T-helper 2 cell treated with Interferon-gamma antibody and Interleukin-4, amounts not matched to agents 100 ng/mL and 5 ng/mL, for 36 hours (primary cell): Measurements from ENCODE around the gene HOXD4. TPM values are rescaled to one million over a fixed set of nuclear protein-coding genes. Genes with fewer than 3 reads are reported as not detected.

Experiments used
- intact Hi-C: fragments of 100-400 bp; cut with micrococcal nuclease; formaldehyde crosslinking; loops from one replicate; pipeline ENCODE4 v1.15.1; 2023
- total RNA-seq: library from RNA; stranded (reverse); gene quantifications from 2 replicates; pipeline ENCODE4 v1.2.3, GENCODE V29; 2022

The HOXD4 gene
- total RNA-seq, 1 donor from 2014 or later, result not detected

DNA sequence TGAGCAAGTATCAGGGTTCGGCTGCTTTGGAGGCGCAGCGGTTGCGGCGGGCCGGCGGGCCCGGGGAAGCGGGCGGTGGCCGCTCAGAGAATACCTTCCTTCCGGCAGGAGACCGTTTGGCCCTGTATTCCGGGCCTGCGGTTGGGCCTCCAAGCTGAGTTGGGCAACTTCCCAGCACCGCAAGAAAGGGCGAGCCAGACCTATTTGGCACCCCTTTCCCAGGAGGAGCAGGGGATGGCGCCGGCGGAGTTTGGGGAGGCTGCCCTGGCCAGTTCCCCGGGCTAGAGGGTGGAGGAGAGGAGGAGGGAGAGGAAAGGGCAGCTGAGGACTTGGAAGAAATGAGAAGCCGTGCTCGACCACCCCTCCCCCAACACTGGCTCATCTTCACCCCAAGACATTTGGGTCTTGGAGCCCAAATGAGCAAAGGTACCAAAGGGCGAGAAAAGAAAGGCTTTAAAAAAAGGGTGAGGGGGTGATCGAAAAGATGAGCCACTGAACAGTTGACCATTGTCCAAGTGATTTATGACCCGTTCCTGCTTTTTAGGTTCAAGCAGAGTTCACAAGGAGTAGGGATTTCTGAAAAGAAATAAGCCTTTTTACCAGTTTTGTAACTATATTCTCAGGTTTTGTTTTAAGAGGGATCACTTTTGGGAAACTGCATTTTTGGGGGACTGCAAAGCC lies 14.2 kb downstream of the HOXD4 start:
- intact Hi-C loops, result no loop called here

DNA sequence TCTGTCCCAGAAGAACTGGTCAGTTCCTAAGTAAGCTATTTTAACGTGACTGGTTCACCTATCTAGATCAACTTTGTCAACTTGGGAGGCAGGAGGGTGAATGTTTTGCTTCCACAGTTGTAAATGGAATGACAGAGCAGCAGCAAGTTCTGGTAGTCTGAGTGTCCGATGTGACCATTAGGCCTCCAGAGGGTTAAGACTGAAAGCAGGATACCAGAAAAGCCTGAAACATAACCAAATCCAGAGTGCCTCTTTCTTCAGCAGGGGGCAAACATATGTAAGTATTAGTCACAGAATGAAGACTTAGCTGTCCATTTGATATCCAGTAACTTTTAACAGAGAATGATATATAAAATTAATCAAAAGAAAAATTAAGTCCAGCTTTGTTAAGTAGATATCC lies 14.9 kb downstream of the HOXD4 start:
- intact Hi-C loops, result no loop called here

- intact Hi-C loops, result no loop called here
Measured at GRCh38 chr2:176167398-176167797, 16.0 kb downstream of the HOXD4 start.

DNA sequence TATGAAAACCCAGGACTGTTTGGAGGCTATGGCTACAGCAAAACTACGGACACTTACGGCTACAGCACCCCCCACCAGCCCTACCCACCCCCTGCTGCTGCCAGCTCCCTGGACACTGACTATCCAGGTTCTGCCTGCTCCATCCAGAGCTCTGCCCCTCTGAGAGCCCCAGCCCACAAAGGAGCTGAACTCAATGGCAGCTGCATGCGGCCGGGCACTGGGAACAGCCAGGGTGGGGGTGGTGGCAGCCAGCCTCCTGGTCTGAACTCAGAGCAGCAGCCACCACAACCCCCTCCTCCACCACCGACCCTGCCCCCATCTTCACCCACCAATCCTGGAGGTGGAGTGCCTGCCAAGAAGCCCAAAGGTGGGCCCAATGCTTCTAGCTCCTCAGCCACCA lies 17.8 kb downstream of the HOXD4 start:
- intact Hi-C loops, result no loop called here

- intact Hi-C loops, result no loop called here
Measured at GRCh38 chr2:176169711-176170110, 18.4 kb downstream of the HOXD4 start.

GRCh38 chr2:176170602-176171305 lies 19.4 kb downstream of the HOXD4 start:
- intact Hi-C loops, result no loop called here

- intact Hi-C loops, result no loop called here
Measured at GRCh38 chr2:176171351-176172006, 20.1 kb downstream of the HOXD4 start.

- intact Hi-C loops, result no loop called here
Measured at GRCh38 chr2:176172007-176172894, 20.9 kb downstream of the HOXD4 start.

GRCh38 chr2:176172895-176173566 lies 21.7 kb downstream of the HOXD4 start:
- intact Hi-C loops, result no loop called here

DNA sequence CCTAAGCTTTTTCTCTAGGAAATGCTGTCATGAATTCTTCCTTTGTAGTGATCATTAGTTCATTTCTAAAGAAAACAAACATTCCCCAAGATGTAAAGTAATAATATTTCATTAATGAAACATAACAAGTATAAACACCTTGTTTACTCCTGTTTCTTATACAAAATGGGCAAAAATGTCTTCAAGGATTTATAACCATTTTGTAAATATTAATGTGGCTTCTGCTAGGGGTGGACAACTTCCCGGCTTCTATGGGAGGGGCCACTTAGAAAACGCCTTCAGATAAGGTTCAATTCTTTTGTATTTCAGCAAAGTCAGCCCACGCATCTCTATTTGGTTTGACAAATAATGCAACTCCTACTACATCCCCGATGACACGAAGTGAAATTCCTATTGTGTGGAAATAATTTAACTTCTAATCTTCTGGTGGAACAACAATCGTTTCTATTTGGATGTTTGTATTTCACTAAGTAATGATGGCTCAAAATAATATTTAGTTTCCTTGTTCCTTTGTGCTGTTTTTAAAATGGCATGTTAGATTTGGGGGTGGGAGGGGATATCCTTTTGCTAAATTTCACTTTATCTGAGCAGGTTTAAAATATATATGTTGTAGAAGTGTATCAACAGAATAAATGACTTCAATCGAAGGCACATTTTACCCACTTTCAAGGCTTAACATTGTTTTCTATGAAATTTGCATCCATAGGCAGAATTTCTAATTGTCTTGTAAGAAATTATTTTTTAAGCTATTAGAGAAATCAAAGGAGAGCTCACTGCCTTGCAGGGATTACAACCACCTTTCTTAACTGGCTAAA lies 22.4 kb downstream of the HOXD4 start:
- intact Hi-C loops, result no loop called here

- intact Hi-C loops, result no loop called here
Measured at GRCh38 chr2:176174382-176174823, 23.1 kb downstream of the HOXD4 start.

DNA sequence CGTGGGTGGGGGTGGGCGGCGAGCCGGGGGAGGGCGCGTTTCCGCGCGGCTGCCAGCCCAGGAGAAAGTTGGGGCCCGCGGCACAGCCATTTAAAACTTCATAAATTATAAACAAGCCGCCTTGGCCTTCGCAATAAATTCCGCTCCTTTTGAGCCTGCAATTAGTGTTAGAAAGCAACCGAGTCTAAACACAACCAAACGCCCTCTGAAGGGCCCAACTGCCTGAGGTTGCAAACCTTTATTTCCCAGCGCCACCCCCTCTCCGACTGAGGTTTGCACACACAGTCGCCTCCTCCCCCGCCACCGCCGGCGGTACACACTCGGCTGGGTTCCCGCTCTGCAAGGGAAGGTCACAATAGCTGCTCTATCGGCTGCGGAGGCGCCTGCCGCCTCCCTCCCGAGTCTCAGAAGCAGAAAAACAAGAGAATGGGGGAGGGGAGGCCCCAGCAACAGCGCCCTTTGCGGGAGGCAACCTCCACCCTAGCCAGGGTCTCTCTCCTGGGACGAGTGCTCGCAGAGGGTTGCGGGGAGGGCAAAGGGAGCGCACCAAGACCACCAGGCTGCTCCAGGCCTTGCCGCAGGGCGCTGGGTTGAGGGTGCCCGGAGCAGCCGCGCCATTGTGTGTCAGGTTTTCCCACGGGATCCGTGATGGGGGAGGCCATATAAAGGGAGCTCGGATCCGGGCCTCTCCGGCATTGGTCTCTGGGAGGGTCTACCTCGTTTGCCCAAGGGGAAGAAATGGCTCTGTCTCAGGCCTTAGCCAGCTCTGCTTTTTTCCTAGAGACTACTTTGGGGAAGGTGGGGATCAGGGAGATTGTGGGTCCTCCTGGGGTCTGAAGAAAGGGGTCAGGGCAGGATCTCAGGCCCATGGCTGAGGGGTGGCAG lies 23.7 kb downstream of the HOXD4 start:
- intact Hi-C loops, result no loop called here

GRCh38 chr2:176175709-176176607 lies 24.6 kb downstream of the HOXD4 start:
- intact Hi-C loops, result no loop called here

GRCh38 chr2:176177580-176178037 lies 26.3 kb downstream of the HOXD4 start:
- intact Hi-C loops, result no loop called here

DNA sequence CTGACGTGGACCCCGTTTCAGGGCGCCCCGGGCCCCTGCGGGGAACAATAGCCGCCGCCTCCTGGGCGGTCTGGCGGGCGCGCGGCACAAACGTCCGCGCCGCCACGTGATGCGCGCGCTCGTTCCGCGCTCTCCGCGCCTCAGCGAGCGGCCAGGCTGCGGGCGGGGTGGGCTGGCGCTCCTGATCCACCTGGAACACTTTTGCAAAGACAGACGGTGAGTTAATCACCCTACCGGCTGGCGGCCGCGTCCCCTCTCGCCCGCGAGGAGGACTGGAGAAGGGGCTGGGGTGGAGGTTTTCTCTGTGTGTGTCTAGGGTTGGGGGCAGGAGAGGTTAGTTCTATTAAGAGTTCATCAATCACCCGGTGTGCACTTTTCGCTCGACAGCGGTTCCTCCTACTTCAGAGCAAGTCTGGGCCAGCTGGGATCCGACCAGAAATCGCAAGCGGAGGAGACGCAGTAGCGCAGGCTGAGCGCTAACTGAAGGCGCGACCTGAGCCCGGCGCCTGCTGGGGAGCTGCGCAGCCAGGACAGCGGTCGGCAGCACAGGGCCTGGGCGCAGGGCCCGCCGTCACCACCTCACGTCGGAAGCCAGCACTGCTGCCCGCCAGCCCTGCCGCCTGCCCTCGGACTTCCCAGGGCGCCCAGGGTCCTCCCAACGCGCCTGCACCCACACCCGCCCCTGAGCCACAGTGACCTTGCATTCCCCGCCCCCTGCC lies 26.8 kb downstream of the HOXD4 start:
- intact Hi-C loops, result no loop called here

DNA sequence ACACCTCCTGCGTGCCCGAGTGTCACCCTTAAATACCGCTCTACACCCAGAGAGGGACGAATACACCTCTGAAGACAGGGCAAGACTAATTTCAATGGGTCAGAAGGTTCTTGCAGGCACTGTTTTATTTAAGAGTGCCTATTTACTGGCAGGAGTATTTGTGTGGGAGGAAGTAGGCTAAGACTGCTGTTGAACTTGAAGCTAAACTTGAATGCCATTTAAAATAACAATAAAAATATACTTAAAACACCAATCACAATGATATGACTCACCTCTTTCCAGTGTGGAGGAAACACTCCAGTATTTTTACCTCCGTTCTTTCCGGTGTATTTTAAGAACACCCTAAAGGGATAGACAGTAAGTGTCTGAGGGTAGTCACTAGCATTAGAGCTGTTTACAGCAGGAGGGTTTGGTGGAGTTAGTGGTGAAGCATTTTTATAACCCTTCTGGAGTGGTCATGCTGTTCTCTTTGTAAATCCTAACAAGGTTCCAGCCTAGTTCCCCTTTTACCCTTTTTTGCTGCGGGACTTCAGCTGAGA lies 27.5 kb downstream of the HOXD4 start:
- intact Hi-C loops, result no loop called here

DNA sequence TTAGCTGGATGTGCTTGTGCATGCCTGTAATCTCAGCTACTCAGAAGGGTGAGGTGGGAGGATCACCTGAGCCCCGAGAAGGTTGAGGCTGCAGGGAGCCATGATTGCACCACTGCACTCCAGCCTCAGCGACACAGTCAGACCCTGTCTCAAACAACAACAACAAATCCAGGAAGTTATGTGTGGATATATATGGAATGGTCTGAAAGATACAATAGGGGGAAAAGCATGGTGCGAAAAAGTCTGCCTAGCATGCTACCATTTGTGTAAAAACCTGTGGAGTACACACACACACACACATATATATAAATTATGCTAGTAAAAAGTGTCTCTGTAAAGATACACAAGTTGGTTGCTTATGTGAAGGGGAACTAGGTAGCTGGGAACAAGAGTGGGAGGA lies 30.2 kb downstream of the HOXD4 start:
- intact Hi-C loops, result no loop called here
